HEK293 (cell line): ENCODE measurements around the gene POLR2E.

ENCODE experiments used
- CTCF ChIA-PET: fragments of 350-600 bp; formaldehyde crosslinking; extraction: SDS; loops from one replicate; lab custom pipeline; 2021; ENCODE audit warnings: antibody characterized with exemption; lab: Yijun Ruan, JAX
- POLR2A ChIA-PET: fragments of 300-600 bp; formaldehyde crosslinking; extraction: SDS; loops from one replicate; lab custom pipeline; 2020; ENCODE audit warnings: antibody characterized with exemption, inconsistent platforms; lab: Yijun Ruan, JAX
- H3K27ac ChIP-seq: fragments of 200-500 bp; sonication (Bioruptor generic); 2 replicates; pipeline ENCODE4 v1.5.1; 2014; ENCODE audit warnings: low read depth, low read length, control low read depth, inconsistent platforms; ENCODE audit errors: extremely low read depth
- H3K36me3 ChIP-seq, 2 experiments: fragments of 200-500 bp in 1 of 2; sonication (Bioruptor generic) in 1 of 2; 1 replicate in 1 of 2; 2 replicates in 1 of 2; pipeline ENCODE4 v1.5.1; 2014 to 2017; ENCODE audit warnings: inconsistent platforms in 2 of 2, low read length in 2 of 2; ENCODE audit not compliant: control insufficient read depth in 2 of 2, insufficient read depth in 1 of 2
- H3K4me1 ChIP-seq: fragments of 200-500 bp; sonication (Bioruptor generic); 2 replicates; pipeline ENCODE4 v1.5.1; 2014; ENCODE audit warnings: mild to moderate bottlenecking, low read length, inconsistent platforms; ENCODE audit not compliant: control insufficient read depth, insufficient read depth
- H3K4me3 ChIP-seq: 2 replicates; pipeline ENCODE4 v1.5.1; 2011; ENCODE audit warnings: low read depth, mild to moderate bottlenecking, control low read depth, low read length, moderate library complexity
- H3K9me3 ChIP-seq: fragments of 200-500 bp; sonication (Bioruptor generic); 2 replicates; pipeline ENCODE4 v1.5.1; 2014; ENCODE audit warnings: low read depth, low read length, inconsistent platforms; ENCODE audit not compliant: control insufficient read depth, insufficient read depth
- IKZF3 ChIP-seq: fragments of 450-650 bp; IDR thresholded peaks from 2 replicates; pipeline ENCODE4 v1.5.0; 2018; ENCODE audit warnings: missing biosample characterization, mild to moderate bottlenecking, missing genetic modification characterization, moderate library complexity
- KLF10 ChIP-seq: fragments of 450-650 bp; IDR thresholded peaks from 2 replicates; pipeline ENCODE4 v1.5.1; 2018; ENCODE audit warnings: missing biosample characterization, mild to moderate bottlenecking, missing genetic modification characterization
- KLF8 ChIP-seq: fragments of 450-650 bp; formaldehyde crosslinking; IDR thresholded peaks from 2 replicates; pipeline ENCODE4 v1.5.1; 2016; ENCODE audit warnings: missing biosample characterization, missing genetic modification characterization
- SCRT1 ChIP-seq: fragments of 450-650 bp; formaldehyde crosslinking; IDR thresholded peaks from 2 replicates; pipeline ENCODE4 v1.5.1; 2016; ENCODE audit warnings: missing biosample characterization, missing genetic modification characterization, borderline replicate concordance
- SCRT2 ChIP-seq: fragments of 450-650 bp; formaldehyde crosslinking; IDR thresholded peaks from 2 replicates; pipeline ENCODE4 v1.5.1; 2016; ENCODE audit warnings: missing biosample characterization, missing genetic modification characterization
- YY2 ChIP-seq: fragments of 450-650 bp; formaldehyde crosslinking; IDR thresholded peaks from 2 replicates; pipeline ENCODE4 v1.5.1; 2016; ENCODE audit warnings: missing biosample characterization, missing genetic modification characterization
- ZBTB11 ChIP-seq: fragments of 450-650 bp; formaldehyde crosslinking; conservative IDR thresholded peaks from 2 replicates; pipeline ENCODE4 v1.5.1; 2016; ENCODE audit warnings: low read depth, missing biosample characterization, missing genetic modification characterization
- ZBTB17 ChIP-seq: fragments of 450-650 bp; formaldehyde crosslinking; IDR thresholded peaks from 2 replicates; pipeline ENCODE4 v1.5.1; 2016; ENCODE audit warnings: missing biosample characterization, missing genetic modification characterization
- ZBTB20 ChIP-seq: fragments of 450-650 bp; formaldehyde crosslinking; IDR thresholded peaks from 2 replicates; pipeline ENCODE4 v1.5.1; 2016; ENCODE audit warnings: missing biosample characterization, missing genetic modification characterization
- ZNF132 ChIP-seq: fragments of 450-650 bp; formaldehyde crosslinking; IDR thresholded peaks from 2 replicates; pipeline ENCODE4 v1.5.1; 2017; ENCODE audit warnings: missing biosample characterization, missing genetic modification characterization, borderline replicate concordance
- ZNF138 ChIP-seq: fragments of 450-650 bp; formaldehyde crosslinking; IDR thresholded peaks from 2 replicates; pipeline ENCODE4 v1.5.1; 2016; ENCODE audit warnings: missing biosample characterization, missing genetic modification characterization, borderline replicate concordance
- ZNF2 ChIP-seq: fragments of 450-650 bp; formaldehyde crosslinking; IDR thresholded peaks from 2 replicates; pipeline ENCODE4 v1.5.1; 2016; ENCODE audit warnings: missing biosample characterization, missing genetic modification characterization
- ZNF202 ChIP-seq: fragments of 450-650 bp; formaldehyde crosslinking; IDR thresholded peaks from 2 replicates; pipeline ENCODE4 v1.5.1; 2016; ENCODE audit warnings: missing biosample characterization, missing genetic modification characterization, borderline replicate concordance
- ZNF221 ChIP-seq: fragments of 450-650 bp; formaldehyde crosslinking; IDR thresholded peaks from 2 replicates; pipeline ENCODE4 v1.5.1; 2017; ENCODE audit warnings: missing biosample characterization, missing genetic modification characterization, borderline replicate concordance
- ZNF280D ChIP-seq: fragments of 450-650 bp; formaldehyde crosslinking; IDR thresholded peaks from 2 replicates; pipeline ENCODE4 v1.5.1; 2016; ENCODE audit warnings: missing biosample characterization, missing genetic modification characterization
- ZNF302 ChIP-seq: fragments of 450-650 bp; formaldehyde crosslinking; IDR thresholded peaks from 2 replicates; pipeline ENCODE4 v1.5.1; 2016; ENCODE audit warnings: missing biosample characterization, missing genetic modification characterization, low read depth
- ZNF324 ChIP-seq: fragments of 450-650 bp; formaldehyde crosslinking; IDR thresholded peaks from 2 replicates; pipeline ENCODE4 v1.5.1; 2016; ENCODE audit warnings: missing biosample characterization, missing genetic modification characterization
- ZNF394 ChIP-seq: fragments of 450-650 bp; formaldehyde crosslinking; IDR thresholded peaks from 2 replicates; pipeline ENCODE4 v1.5.1; 2016; ENCODE audit warnings: missing biosample characterization, missing genetic modification characterization, mild to moderate bottlenecking, moderate library complexity, borderline replicate concordance
- ZNF426 ChIP-seq: fragments of 450-650 bp; formaldehyde crosslinking; IDR thresholded peaks from 2 replicates; pipeline ENCODE4 v1.5.1; 2017; ENCODE audit warnings: missing biosample characterization, missing genetic modification characterization, mild to moderate bottlenecking, inconsistent platforms, moderate library complexity
- ZNF473 ChIP-seq: fragments of 450-650 bp; formaldehyde crosslinking; IDR thresholded peaks from 2 replicates; pipeline ENCODE4 v1.5.1; 2017; ENCODE audit warnings: missing biosample characterization, missing genetic modification characterization
- ZNF561 ChIP-seq: fragments of 450-650 bp; IDR thresholded peaks from 2 replicates; pipeline ENCODE4 v1.5.1; 2018; ENCODE audit warnings: missing biosample characterization, missing genetic modification characterization, borderline replicate concordance
- ZNF600 ChIP-seq: fragments of 450-650 bp; formaldehyde crosslinking; IDR thresholded peaks from 2 replicates; pipeline ENCODE4 v1.5.1; 2016; ENCODE audit warnings: missing biosample characterization, missing genetic modification characterization
- ZNF621 ChIP-seq: fragments of 450-650 bp; formaldehyde crosslinking; IDR thresholded peaks from 2 replicates; pipeline ENCODE4 v1.5.1; 2017; ENCODE audit warnings: missing biosample characterization, missing genetic modification characterization
- ZNF692 ChIP-seq: fragments of 450-650 bp; formaldehyde crosslinking; IDR thresholded peaks from 2 replicates; pipeline ENCODE4 v1.5.1; 2016; ENCODE audit warnings: missing biosample characterization, missing genetic modification characterization
- ZNF785 ChIP-seq: fragments of 450-650 bp; formaldehyde crosslinking; IDR thresholded peaks from 2 replicates; pipeline ENCODE4 v1.5.1; 2016; ENCODE audit warnings: missing biosample characterization, missing genetic modification characterization
- ZNF791 ChIP-seq: fragments of 450-650 bp; formaldehyde crosslinking; IDR thresholded peaks from 2 replicates; pipeline ENCODE4 v1.5.1; 2016; ENCODE audit warnings: missing biosample characterization, missing genetic modification characterization

The POLR2E gene

GRCh38 chr19:1105873-1106840 is 11.0 kb upstream of the POLR2E start (continued):
- TF ChIP-seq ZNF473 (tag by site-specific recombination) (no peak), SCRT2 (tag by site-specific recombination) (peak; percentile 82), SCRT1 (peak; percentile 70; the same call in 1 of the 2 replicates)

- H3K36me3 ChIP-seq: peaks cover 0 to 43% of the 10 kb centered on the region in 2 experiments; a peak in 1 of 3 replicates
- peak overlapping the region; percentile 65 for H3K4me3 ChIP-seq
- peak overlapping the region; percentile 92 for H3K27ac ChIP-seq
- H3K4me1 ChIP-seq: no peaks in the 10 kb centered on the region; the same call in 1 of the 2 replicates
- no peaks in the 10 kb centered on the region for H3K9me3 ChIP-seq
- CTCF ChIA-PET: interaction anchor here (0.6 to 3.2 kb wide), 3 partner anchors 8 to 135 kb away, joined by 3 to 13 read pairs (median 3); no protein-coding TSS in a partner anchor
- POLR2A ChIA-PET: interaction anchor here (0.6 to 2.3 kb wide), 6 partner anchors 11 to 127 kb away, joined by 3 to 11 read pairs (median 6); no protein-coding TSS in a partner anchor
- TF ChIP-seq ZNF138 (tag by site-specific recombination): no peak
- TF ChIP-seq ZNF621 (tag by site-specific recombination): no peak
- TF ChIP-seq KLF10 (tag by site-specific recombination): no peak
- no peak for TF ChIP-seq YY2
- no peak for TF ChIP-seq ZNF202
- TF ChIP-seq ZBTB11: 0 out of 2 replicates have a peak, but pooled peaks have one; percentile 28
- TF ChIP-seq ZNF791 (tag by site-specific recombination): no peak
- TF ChIP-seq ZNF2: peak; percentile 64; the same call in 1 of the 2 replicates
- TF ChIP-seq ZNF221 (tag by site-specific recombination): no peak
- no peak for TF ChIP-seq ZNF324
- no peak for TF ChIP-seq ZNF132 (tag by site-specific recombination)
- TF ChIP-seq ZNF785 (tag by site-specific recombination): no peak
- 0 out of 2 replicates have a peak, but pooled peaks have one; percentile 48 for TF ChIP-seq ZBTB17 (tag by site-specific recombination)
- TF ChIP-seq ZNF280D (tag by site-specific recombination): no peak
- TF ChIP-seq ZNF600 (tag by site-specific recombination): peak; percentile 27; the same call in 1 of the 2 replicates
- TF ChIP-seq ZBTB20: peak; percentile 31; the same call in 1 of the 2 replicates
- no peak for TF ChIP-seq ZNF692 (tag by site-specific recombination)
- peak; percentile 48; the same call in 1 of the 2 replicates for TF ChIP-seq IKZF3
- no peak for TF ChIP-seq ZNF302 (tag by site-specific recombination)
- TF ChIP-seq ZNF561: no peak
- peak; percentile 40 for TF ChIP-seq KLF8 (tag by site-specific recombination)
- no peak for TF ChIP-seq ZNF426 (tag by site-specific recombination)
- no peak for TF ChIP-seq ZNF394
Observed at GRCh38 chr19:1105008-1105872, 10.1 kb upstream of the POLR2E start.
